SH-SY5Y (cell line): ENCODE data around the gene CD2BP2.

ENCODE experiments used
- GATA2 ChIP-seq: IDR thresholded peaks from 2 replicates; pipeline ENCODE4 v1.6.1; 2011; ENCODE audit warnings: mild to moderate bottlenecking, low read depth, low read length
- GATA3 ChIP-seq: IDR thresholded peaks from 2 replicates; pipeline ENCODE4 v1.6.1; 2011; ENCODE audit warnings: low read depth, mild to moderate bottlenecking, low read length, moderate library complexity

- TF ChIP-seq GATA2, result no peak; the same call in 1 of the 2 replicates
- TF ChIP-seq GATA3, result no peak
These were observed 22.7 kb upstream of the CD2BP2 start for GRCh38 chr16:30377812-30378235.
